Tibial nerve (tissue), 3 donors: ENCODE results near the gene MPRIP.

Experiments
- POLR2A ChIP-seq, 2 donors: fragments of 450-650 bp; IDR thresholded peaks; one replicate each; pipeline ENCODE4 v1.6.1; 2017; ENCODE audit warnings: antibody characterized with exemption in 2 of 2, mild to moderate bottlenecking in 2 of 2, moderate library complexity in 2 of 2
- TF ChIP-seq, protein P1 (sequence below), 5 experiments: fragments of 200-600 bp in 3 of 5; fragments of 450-650 bp in 2 of 5; sonication (generic) in 3 of 5; IDR thresholded peaks; one replicate each; pipeline ENCODE4 v1.5.1; 2016 to 2019; ENCODE audit warnings: antibody characterized with exemption in 5 of 5, mild to moderate bottlenecking in 3 of 5, moderate library complexity in 2 of 5

DNA sequence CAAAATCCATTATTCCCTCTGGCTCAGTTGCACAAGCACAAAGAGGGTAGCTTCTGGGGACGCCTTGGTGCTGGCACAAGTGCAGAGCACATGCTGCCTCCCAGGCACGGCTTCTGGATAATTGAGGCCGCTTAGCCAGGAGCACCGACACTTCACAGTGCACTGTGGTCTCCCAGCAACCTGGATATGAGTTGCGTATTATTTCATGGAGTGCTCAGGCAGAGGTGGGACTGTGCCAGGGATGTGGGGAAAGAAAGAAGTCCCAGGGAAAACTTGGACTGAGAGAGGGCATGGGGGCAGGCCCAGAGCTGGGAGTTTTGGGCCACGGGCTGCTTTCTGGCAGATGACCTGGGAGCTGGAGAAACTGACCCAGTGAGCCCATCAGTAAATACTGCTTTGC is 37.5 kb downstream of the MPRIP start:
- TF ChIP-seq, protein P1, sequence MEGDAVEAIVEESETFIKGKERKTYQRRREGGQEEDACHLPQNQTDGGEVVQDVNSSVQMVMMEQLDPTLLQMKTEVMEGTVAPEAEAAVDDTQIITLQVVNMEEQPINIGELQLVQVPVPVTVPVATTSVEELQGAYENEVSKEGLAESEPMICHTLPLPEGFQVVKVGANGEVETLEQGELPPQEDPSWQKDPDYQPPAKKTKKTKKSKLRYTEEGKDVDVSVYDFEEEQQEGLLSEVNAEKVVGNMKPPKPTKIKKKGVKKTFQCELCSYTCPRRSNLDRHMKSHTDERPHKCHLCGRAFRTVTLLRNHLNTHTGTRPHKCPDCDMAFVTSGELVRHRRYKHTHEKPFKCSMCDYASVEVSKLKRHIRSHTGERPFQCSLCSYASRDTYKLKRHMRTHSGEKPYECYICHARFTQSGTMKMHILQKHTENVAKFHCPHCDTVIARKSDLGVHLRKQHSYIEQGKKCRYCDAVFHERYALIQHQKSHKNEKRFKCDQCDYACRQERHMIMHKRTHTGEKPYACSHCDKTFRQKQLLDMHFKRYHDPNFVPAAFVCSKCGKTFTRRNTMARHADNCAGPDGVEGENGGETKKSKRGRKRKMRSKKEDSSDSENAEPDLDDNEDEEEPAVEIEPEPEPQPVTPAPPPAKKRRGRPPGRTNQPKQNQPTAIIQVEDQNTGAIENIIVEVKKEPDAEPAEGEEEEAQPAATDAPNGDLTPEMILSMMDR (IDR thresholded peaks at IDR 0.05), result no peak
- no peak for TF ChIP-seq POLR2A (IDR thresholded peaks at IDR 0.05)
